Activated naive CD8-positive, alpha-beta T cell (primary cell): ENCODE data around the gene NAV3.

Experiments used
- H3K27ac Mint-ChIP-seq: one replicate; pipeline ENCODE4 v1.8.0; 2021; ENCODE audit warnings: mixed read lengths
- H3K27me3 Mint-ChIP-seq: one replicate; pipeline ENCODE4 v1.8.0; 2021; ENCODE audit warnings: mixed read lengths
- H3K36me3 Mint-ChIP-seq: one replicate; pipeline ENCODE4 v1.8.0; 2021; ENCODE audit warnings: mixed read lengths
- H3K4me1 Mint-ChIP-seq: one replicate; pipeline ENCODE4 v1.8.0; 2021; ENCODE audit warnings: low read depth, mixed read lengths
- H3K4me3 Mint-ChIP-seq: one replicate; pipeline ENCODE4 v1.8.0; 2021; ENCODE audit warnings: mild to moderate bottlenecking, mixed read lengths
- H3K9me3 Mint-ChIP-seq: one replicate; pipeline ENCODE4 v1.8.0; 2021; ENCODE audit warnings: low read depth, mixed read lengths

Gene NAV3

DNA sequence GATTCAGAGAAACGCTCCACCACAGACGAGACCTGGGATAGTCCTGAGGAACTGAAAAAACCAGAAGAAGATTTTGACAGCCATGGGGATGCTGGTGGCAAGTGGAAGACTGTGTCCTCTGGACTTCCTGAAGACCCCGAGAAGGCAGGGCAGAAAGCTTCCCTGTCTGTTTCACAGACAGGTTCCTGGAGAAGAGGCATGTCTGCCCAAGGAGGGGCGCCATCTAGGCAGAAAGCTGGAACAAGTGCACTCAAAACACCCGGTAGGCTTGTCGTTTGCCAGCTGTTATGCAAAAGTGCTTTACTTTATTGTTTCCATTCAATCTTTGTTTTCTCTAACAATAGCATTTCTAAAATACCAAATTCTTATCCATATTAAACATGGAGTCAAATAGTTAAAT is 287.3 kb downstream of the NAV3 start:
- H3K36me3 Mint-ChIP-seq: no peaks in the 10 kb centered on the region
- no peaks in the 10 kb centered on the region for H3K4me1 Mint-ChIP-seq

DNA sequence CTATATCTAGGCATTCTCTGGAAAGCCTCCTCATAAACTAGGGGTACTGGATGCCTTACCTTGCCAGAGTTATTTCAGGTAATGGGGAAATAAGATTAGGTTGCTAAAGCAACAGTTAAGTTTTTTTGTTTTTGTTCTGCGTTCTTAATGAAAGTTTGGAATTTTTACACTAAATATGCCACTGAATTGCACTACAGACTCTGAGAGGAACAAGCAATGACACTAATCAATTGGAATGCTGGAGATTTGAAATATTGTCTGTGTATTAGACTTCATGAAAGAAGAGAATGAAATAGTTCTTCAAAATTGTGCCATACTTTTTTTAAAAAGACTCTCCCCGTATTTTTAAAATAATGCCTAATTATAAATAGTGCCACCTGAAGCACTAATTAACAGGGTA is 287.8 kb downstream of the NAV3 start:
- Mint-ChIP-seq H3K9me3 (peaks cover 8% of the 10 kb centered on the region), H3K27ac (no peak overlapping the region), H3K27me3 (no peaks in the 10 kb centered on the region), H3K4me1 (no peaks in the 10 kb centered on the region), H3K4me3 (no peak overlapping the region), H3K36me3 (no peaks in the 10 kb centered on the region)

More for the DNA sequence above, 287.3 kb downstream of the NAV3 start:
- H3K9me3 Mint-ChIP-seq: peaks cover 8% of the 10 kb centered on the region
- no peaks in the 10 kb centered on the region for H3K27me3 Mint-ChIP-seq
- no peak overlapping the region for H3K4me3 Mint-ChIP-seq
- H3K27ac Mint-ChIP-seq: no peak overlapping the region

DNA sequence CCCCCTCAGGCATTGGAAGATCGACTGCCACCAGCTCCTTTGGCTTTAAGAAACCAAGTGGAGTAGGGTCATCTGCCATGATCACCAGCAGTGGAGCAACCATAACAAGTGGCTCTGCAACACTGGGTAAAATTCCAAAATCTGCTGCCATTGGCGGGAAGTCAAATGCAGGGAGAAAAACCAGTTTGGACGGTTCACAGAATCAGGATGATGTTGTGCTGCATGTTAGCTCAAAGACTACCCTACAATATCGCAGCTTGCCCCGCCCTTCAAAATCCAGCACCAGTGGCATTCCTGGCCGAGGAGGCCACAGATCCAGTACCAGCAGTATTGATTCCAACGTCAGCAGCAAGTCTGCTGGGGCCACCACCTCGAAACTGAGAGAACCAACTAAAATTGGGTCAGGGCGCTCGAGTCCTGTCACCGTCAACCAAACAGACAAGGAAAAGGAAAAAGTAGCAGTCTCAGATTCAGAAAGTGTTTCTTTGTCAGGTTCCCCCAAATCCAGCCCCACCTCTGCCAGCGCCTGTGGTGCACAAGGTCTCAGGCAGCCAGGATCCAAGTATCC is 288.7 kb downstream of the NAV3 start:
- no peak overlapping the region for H3K27ac Mint-ChIP-seq
- no peaks in the 10 kb centered on the region for H3K36me3 Mint-ChIP-seq
- H3K4me3 Mint-ChIP-seq: no peak overlapping the region
- no peaks in the 10 kb centered on the region for H3K27me3 Mint-ChIP-seq
- no peaks in the 10 kb centered on the region for H3K9me3 Mint-ChIP-seq
- H3K4me1 Mint-ChIP-seq: no peaks in the 10 kb centered on the region

DNA sequence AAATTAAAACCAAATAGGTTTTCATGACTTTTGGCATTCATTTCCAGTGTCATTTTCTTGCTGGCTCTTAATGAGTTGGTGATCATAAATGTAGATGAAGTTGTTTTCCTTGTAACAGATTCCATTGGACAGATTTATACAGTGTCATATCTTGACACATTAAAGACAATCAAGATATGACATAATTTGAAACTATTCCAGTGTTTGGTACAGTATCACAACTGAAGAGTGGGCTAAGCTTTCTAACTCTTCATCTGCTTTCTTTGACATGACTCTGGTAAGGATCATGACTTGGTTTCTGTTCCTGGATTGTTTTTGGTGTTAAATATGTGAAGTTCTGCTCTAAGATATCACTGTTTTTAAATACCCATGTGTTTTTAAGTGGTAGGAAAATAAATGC is 289.6 kb downstream of the NAV3 start:
- Mint-ChIP-seq H3K27me3 (no peaks in the 10 kb centered on the region), H3K27ac (no peak overlapping the region), H3K9me3 (no peaks in the 10 kb centered on the region), H3K4me3 (no peak overlapping the region), H3K36me3 (no peaks in the 10 kb centered on the region), H3K4me1 (no peaks in the 10 kb centered on the region)

DNA sequence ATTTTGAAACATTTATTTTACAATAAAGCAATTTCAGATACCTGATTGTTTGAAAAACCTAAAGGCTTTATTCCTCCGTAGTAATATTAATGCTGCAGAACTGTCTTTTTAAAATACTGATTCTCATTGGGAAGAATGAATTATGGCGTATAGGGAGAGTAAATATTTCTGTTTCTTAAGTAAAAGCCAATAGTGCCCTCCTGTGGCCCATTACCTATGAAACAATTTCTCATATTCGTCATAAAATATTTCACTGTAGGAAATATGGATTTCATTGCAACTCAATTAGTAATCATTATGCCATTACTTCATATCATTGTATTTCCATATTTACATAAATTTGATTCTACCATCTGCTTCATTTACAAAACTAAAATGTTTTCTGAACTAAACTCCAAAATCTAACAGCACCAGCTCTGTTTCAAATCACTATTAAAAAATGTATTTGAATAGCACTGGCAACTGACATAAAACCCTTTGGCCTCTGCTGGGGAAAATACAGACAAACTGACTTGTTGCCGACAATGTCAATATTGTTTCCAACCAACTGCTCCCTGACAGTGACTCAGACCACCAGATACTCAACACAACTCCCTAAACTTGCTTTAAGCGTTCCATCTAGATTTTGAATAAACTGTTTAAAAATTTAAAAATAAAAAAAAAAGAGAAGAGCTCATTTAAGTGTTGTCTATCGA is 290.3 kb downstream of the NAV3 start:
- Mint-ChIP-seq H3K4me3 (no peak overlapping the region), H3K9me3 (no peaks in the 10 kb centered on the region), H3K27me3 (no peaks in the 10 kb centered on the region), H3K36me3 (no peaks in the 10 kb centered on the region), H3K4me1 (no peaks in the 10 kb centered on the region), H3K27ac (no peak overlapping the region)

DNA sequence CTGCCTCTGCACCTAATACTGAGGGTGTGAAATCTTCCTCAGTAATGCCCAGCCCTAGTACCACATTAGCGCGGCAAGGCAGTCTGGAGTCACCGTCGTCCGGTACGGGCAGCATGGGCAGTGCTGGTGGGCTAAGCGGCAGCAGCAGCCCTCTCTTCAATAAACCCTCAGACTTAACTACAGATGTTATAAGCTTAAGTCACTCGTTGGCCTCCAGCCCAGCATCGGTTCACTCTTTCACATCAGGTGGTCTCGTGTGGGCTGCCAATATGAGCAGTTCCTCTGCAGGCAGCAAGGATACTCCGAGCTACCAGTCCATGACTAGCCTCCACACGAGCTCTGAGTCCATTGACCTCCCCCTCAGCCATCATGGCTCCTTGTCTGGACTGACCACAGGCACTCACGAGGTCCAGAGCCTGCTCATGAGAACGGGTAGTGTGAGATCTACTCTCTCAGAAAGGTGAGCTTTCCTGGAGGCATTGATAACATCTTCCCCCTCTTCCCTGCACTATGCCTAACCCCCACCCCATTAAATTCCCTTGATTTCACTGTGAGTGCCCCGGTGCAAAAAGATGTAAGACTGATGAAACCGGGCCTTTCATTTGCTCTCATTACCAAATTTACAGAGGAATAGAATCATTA is 291.4 kb downstream of the NAV3 start:
- no peaks in the 10 kb centered on the region for H3K36me3 Mint-ChIP-seq
- no peaks in the 10 kb centered on the region for H3K4me1 Mint-ChIP-seq
- no peak overlapping the region for H3K27ac Mint-ChIP-seq
- no peak overlapping the region for H3K4me3 Mint-ChIP-seq
- H3K9me3 Mint-ChIP-seq: no peaks in the 10 kb centered on the region
- no peaks in the 10 kb centered on the region for H3K27me3 Mint-ChIP-seq

DNA sequence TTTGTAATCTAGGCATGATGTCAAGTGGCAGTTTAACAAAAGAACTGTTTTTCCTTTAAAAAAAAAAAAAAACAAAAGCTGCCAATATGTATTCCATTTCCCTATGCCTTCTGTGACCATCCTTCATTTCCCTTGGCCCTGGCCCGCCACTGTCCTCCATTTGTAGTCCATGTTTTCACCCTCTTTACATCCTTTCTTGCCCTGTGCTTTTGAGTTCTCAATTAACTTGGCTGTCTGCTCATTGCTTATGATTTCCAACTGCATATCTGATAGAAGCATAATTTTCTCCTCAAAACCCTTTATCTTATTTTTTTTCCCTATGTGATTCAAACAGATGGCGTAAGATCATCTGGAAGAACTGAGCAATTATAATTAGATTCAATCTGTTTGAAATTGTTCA is 297.5 kb downstream of the NAV3 start:
- H3K4me3 Mint-ChIP-seq: no peak overlapping the region
- no peak overlapping the region for H3K27ac Mint-ChIP-seq
- no peaks in the 10 kb centered on the region for H3K36me3 Mint-ChIP-seq
- H3K9me3 Mint-ChIP-seq: peaks cover 6% of the 10 kb centered on the region
- H3K27me3 Mint-ChIP-seq: no peaks in the 10 kb centered on the region
- no peaks in the 10 kb centered on the region for H3K4me1 Mint-ChIP-seq

DNA sequence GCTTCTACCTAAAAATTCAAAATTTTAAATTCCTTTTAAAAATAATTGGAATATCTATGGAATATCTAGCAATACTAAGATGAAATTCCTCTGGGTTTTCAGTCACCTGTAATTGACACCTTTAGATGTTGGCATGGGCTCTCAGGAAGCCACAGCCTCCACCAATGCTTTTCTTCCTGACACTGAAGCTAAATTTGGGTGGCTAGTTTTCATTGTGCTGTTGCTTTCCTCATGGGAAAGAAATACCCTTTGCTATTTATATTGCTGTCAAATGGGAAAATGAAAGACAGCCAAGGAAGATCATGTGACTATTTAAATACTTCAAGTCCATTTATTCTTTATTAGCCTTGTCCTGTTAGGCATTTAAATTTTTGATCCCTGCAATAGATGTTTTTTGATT is 313.0 kb downstream of the NAV3 start:
- Mint-ChIP-seq H3K4me3 (no peak overlapping the region), H3K9me3 (no peaks in the 10 kb centered on the region), H3K4me1 (no peaks in the 10 kb centered on the region), H3K27ac (no peak overlapping the region), H3K27me3 (no peaks in the 10 kb centered on the region), H3K36me3 (no peaks in the 10 kb centered on the region)

DNA sequence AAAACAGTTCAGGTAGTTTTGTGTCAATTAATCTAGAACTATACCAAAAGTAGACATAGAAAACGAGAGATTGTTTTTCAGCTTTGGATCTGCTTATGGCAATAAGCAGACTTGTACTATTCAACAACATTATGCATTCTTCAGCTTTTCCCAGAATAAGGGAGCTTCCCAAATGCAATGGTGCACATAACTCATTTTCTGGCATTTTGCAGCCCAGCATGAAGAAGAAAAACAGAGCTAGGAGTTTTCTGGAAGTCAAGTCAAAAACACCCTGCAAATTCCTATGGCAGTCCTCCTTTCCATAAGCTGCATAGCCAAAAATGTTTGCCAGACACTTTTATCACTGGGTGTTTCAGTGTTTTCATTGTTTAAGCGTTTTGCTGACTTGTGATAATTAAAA is 314.7 kb downstream of the NAV3 start:
- H3K9me3 Mint-ChIP-seq: no peaks in the 10 kb centered on the region
- H3K4me3 Mint-ChIP-seq: no peak overlapping the region
- no peaks in the 10 kb centered on the region for H3K4me1 Mint-ChIP-seq
- H3K27me3 Mint-ChIP-seq: no peaks in the 10 kb centered on the region
- H3K27ac Mint-ChIP-seq: no peak overlapping the region
- no peaks in the 10 kb centered on the region for H3K36me3 Mint-ChIP-seq

DNA sequence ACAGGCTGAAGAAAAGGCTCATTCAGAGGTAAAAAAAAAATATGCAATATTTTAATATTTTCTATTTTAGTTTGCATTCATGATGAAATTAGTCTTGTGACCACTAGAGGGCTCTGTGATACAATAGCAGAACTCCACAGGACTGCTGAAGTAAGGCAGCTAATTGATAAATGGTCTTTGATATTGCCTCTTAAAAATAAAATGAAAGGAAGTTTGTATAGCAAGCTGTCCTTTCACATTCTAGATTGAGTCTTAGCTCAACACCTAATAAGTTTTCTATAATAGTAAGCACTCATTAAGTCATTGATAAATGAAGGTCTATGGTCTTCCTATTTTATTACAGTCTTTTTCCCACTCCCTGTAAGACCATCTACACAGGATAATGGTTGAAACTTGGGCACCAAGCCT is 315.7 kb downstream of the NAV3 start:
- no peaks in the 10 kb centered on the region for H3K36me3 Mint-ChIP-seq
- H3K27me3 Mint-ChIP-seq: no peaks in the 10 kb centered on the region

DNA sequence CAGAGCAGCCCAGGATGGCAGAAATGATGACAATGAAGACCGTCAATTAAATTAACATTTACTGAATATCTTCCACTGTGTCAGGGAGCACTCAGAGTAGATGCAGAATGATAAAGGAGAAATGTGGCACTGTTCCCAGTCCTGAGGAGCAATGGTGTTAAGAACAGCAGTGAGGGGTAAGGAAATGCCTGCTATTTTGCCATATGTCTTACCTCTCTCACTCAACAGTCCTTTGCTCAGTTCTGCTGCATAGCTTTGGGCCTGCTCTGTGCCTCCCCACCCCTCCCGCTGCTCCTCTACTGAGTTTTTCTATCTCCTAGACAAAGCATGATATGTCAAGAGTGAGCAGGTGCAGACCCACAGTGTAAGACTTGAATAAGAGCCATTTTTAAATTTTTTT is 318.8 kb downstream of the NAV3 start:
- Mint-ChIP-seq H3K4me3 (no peak overlapping the region), H3K4me1 (no peaks in the 10 kb centered on the region), H3K36me3 (no peaks in the 10 kb centered on the region), H3K9me3 (no peaks in the 10 kb centered on the region), H3K27ac (no peak overlapping the region), H3K27me3 (no peaks in the 10 kb centered on the region)

More for the DNA sequence above, 315.7 kb downstream of the NAV3 start:
- Mint-ChIP-seq H3K27ac (no peak overlapping the region), H3K4me3 (no peak overlapping the region), H3K4me1 (no peaks in the 10 kb centered on the region), H3K9me3 (no peaks in the 10 kb centered on the region)

DNA sequence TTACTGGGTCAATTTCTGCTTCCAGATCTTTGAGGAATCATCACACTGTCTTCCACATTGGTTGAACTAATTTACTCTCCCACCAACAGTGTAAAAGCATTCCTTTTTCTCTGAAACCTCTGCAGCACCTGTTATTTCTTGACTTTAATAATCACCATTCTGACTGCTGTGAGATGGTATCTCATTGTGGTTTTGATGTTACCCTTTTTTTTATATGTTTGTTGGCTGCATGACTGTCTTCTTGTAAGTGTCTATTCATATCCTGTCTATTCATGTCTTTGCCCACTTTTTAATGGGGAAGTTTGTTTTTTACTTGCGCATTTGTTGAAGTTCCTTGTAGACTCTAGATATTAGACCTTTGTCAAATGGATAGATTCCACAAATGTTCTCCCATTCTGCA is 324.9 kb downstream of the NAV3 start:
- Mint-ChIP-seq H3K27me3 (no peaks in the 10 kb centered on the region), H3K4me3 (no peak overlapping the region), H3K36me3 (no peaks in the 10 kb centered on the region), H3K27ac (no peak overlapping the region), H3K9me3 (no peaks in the 10 kb centered on the region), H3K4me1 (no peaks in the 10 kb centered on the region)

DNA sequence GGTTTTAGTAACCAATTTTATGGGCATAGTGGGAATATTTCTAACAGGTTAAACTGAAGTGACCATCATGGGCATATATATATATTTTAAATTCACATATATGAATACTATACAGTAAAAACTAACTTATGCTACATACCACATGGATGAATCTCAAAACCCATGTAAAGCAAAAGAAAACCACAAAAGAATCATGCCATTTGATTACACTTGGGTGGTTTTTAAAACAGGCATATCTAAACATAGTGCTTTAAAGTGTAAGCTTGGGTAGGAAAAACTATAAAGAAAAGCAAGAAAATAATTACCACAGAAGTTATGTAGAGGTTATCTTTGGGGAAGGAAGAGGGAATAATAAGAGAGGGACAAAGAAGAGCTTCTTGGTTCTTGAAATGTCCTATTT is 326.1 kb downstream of the NAV3 start:
- Mint-ChIP-seq H3K4me1 (no peaks in the 10 kb centered on the region), H3K4me3 (no peak overlapping the region), H3K9me3 (no peaks in the 10 kb centered on the region), H3K27ac (no peak overlapping the region), H3K36me3 (no peaks in the 10 kb centered on the region), H3K27me3 (no peaks in the 10 kb centered on the region)

DNA sequence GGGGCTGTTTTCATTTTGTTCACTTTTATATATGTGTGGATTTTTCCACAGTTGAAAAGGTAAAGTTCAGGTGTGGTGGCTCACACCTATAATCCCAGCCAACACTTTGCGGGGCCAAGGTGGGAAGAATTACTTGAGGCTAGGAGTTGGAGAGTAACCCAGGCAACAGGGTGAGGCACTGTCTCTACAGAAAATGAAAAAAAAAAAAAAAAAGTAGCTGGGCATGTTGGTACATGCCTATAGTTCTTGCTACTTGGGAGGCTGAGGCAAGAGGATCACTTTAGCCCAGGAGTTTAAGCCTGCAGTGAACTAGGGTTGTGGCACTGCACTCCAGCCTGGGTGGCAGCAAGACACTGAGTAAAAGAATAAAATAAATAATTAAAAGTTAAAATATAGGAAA is 326.5 kb downstream of the NAV3 start:
- no peaks in the 10 kb centered on the region for H3K9me3 Mint-ChIP-seq
- no peak overlapping the region for H3K4me3 Mint-ChIP-seq
- no peak overlapping the region for H3K27ac Mint-ChIP-seq
- no peaks in the 10 kb centered on the region for H3K36me3 Mint-ChIP-seq
- H3K27me3 Mint-ChIP-seq: no peaks in the 10 kb centered on the region
- no peaks in the 10 kb centered on the region for H3K4me1 Mint-ChIP-seq

DNA sequence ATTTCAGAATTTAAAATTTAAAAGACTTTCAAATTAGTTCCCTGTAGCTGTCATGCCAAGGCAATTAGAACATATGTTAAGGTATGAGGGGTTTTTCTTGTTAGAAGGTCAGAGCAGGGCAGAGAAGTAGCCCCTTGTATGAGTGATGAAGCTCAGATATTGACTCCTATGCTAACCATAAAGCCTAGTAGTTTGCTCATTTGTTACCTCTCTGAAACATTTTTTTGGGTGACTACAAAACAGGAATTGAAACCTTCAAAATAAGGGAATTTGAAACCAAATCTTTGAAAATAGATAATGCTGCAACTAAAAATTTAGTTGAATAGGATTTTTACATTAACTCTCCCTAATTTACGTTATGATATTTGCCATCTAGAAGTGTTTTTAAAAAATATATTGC is 333.5 kb downstream of the NAV3 start:
- Mint-ChIP-seq H3K27me3 (no peaks in the 10 kb centered on the region), H3K27ac (no peak overlapping the region), H3K4me1 (no peaks in the 10 kb centered on the region), H3K36me3 (no peaks in the 10 kb centered on the region), H3K9me3 (no peaks in the 10 kb centered on the region), H3K4me3 (no peak overlapping the region)

DNA sequence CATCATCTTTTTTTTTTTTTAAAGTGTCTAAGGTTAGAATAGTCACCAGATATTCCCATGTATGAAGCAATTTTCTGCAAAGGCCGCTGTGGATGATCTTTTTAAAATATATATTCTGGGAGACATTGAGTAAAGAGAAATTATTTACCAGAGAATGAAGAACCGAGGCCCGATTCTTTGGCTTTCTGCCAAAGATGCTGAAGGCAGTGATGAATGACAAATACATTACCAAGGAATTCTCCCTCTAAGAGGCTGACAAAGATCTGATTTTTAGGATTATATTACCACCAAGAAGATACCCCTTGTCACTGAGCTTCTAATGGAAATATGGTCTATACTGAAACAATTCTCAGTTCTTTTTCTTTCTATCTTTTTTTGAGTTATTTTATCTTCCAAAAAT is 336.8 kb downstream of the NAV3 start:
- no peak overlapping the region for H3K27ac Mint-ChIP-seq
- H3K9me3 Mint-ChIP-seq: no peaks in the 10 kb centered on the region
- no peaks in the 10 kb centered on the region for H3K4me1 Mint-ChIP-seq
- no peaks in the 10 kb centered on the region for H3K27me3 Mint-ChIP-seq
- H3K4me3 Mint-ChIP-seq: no peak overlapping the region
- H3K36me3 Mint-ChIP-seq: no peaks in the 10 kb centered on the region
